Measurements from ENCODE around the gene PARN. TPM values are rescaled to one million over a fixed set of nuclear protein-coding genes. Genes with fewer than 3 reads are reported as not detected.
"Not testable (repeated sequence)": the region's sequence is repeated elsewhere in the genome, so short reads cannot be mapped to it uniquely, and the experiment has no call there.

The PARN gene
- total RNA-seq, 4 donors from 2014 or later: 36.6 to 66.8 (median 53.5) TPM

GRCh38 chr16:14400285-14400977 is 229.6 kb downstream of the PARN start:
- H3K27ac ChIP-seq: no peak overlapping the region
- DNase-seq: no peak
- H3K4me3 ChIP-seq: no peak overlapping the region
- TF ChIP-seq POLR2A (IDR thresholded peaks at IDR 0.05) (no peak), CTCF (IDR thresholded peaks at IDR 0.05) (no peak)
- H3K36me3 ChIP-seq: no peaks in the 10 kb centered on the region
- H3K27me3 ChIP-seq: no peaks in the 10 kb centered on the region
- no peaks in the 10 kb centered on the region for H3K9me3 ChIP-seq
- no peaks in the 10 kb centered on the region for H3K4me1 ChIP-seq

- TF ChIP-seq POLR2A (IDR thresholded peaks at IDR 0.05) (no peak), CTCF (IDR thresholded peaks at IDR 0.05) (no peak)
- H3K9me3 ChIP-seq: no peaks in the 10 kb centered on the region
- H3K4me1 ChIP-seq: no peaks in the 10 kb centered on the region
- no peak overlapping the region for H3K4me3 ChIP-seq
- no peak for DNase-seq
- no peak overlapping the region for H3K27ac ChIP-seq
- no peaks in the 10 kb centered on the region for H3K36me3 ChIP-seq
- no peaks in the 10 kb centered on the region for H3K27me3 ChIP-seq
Observed at GRCh38 chr16:14399378-14400284, 230.4 kb downstream of the PARN start.

GRCh38 chr16:14398014-14398717 is 231.9 kb downstream of the PARN start:
- TF ChIP-seq CTCF (IDR thresholded peaks at IDR 0.05): no peak
- Histone ChIP-seq H3K9me3 (no peaks in the 10 kb centered on the region), H3K4me3 (no peak overlapping the region), H3K27me3 (no peaks in the 10 kb centered on the region), H3K4me1 (no peaks in the 10 kb centered on the region), H3K27ac (no peak overlapping the region), H3K36me3 (no peaks in the 10 kb centered on the region)
- DNase-seq: no peak

- not testable (repeated sequence) for H3K4me1 ChIP-seq, H3K27ac ChIP-seq, H3K4me3 ChIP-seq, H3K27me3 ChIP-seq, H3K9me3 ChIP-seq, DNase-seq, H3K36me3 ChIP-seq
Observed at GRCh38 chr16:14395710-14396304, 234.3 kb downstream of the PARN start.

- no peak for DNase-seq
- H3K27ac ChIP-seq: no peak overlapping the region
- no peaks in the 10 kb centered on the region for H3K36me3 ChIP-seq
- H3K27me3 ChIP-seq: no peaks in the 10 kb centered on the region
- H3K4me3 ChIP-seq: no peak overlapping the region
- no peaks in the 10 kb centered on the region for H3K4me1 ChIP-seq
- TF ChIP-seq POLR2A (IDR thresholded peaks at IDR 0.05) (no peak), CTCF (IDR thresholded peaks at IDR 0.05) (no peak)
- H3K9me3 ChIP-seq: no peaks in the 10 kb centered on the region
Observed at GRCh38 chr16:14394834-14395233, 235.2 kb downstream of the PARN start.
